Anterior cingulate cortex (tissue), 58 donors: ENCODE data around the gene IPO9.
"Not testable (repeated sequence)": the region's sequence is repeated elsewhere in the genome, so short reads cannot be mapped to it uniquely, and the experiment has no call there.

Experiments used
- DNase-seq, 58 donors: peaks; one replicate each; lab custom pipeline; 2025; lab: John Stamatoyannopoulos, UW

The IPO9 gene

DNA sequence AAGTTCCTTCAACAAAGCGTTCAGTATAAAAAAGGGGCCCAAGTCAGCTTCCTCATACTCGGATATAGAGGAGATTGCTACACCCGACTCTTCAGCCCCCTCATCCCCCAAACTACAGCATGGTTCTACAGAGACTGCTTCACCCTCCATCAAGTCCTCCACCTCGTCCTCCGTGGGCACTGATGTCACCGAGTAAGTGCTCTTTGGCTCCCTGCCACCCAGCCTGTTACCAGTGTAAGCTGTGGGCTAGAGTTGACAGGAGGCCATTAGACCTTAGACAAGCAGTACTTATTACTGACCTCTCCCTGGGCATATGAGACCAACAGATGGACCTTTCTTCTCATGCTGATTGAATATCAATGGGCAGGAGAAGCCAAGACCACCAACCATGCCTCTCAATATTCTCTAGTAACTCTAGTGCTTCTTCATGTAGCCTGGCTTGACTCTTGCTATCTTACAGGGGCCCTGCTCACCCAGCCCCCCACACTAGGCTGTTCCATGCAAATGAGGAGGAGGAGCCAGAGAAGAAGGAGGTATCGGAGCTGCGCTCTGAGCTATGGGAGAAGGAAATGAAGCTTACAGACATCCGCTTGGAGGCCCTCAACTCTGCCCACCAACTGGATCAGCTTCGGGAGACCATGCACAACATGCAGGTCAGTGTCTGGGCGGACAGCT, 20.9 kb upstream of the IPO9 start:
- DNase-seq, result no peak

DNA sequence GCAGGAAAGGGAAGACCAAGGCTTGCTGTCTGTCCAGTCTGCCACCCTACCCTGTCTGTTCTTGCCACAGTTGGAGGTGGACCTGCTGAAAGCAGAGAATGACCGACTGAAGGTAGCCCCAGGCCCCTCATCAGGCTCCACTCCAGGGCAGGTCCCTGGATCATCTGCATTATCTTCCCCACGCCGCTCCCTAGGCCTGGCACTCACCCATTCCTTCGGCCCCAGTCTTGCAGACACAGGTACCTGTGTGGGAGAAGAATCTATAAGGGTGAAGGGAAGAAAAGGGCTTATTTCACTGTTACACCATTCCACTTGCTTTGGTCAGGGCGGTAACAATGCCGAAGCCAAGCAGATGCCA, 20.3 kb upstream of the IPO9 start:
- DNase-seq, result no peak

DNA sequence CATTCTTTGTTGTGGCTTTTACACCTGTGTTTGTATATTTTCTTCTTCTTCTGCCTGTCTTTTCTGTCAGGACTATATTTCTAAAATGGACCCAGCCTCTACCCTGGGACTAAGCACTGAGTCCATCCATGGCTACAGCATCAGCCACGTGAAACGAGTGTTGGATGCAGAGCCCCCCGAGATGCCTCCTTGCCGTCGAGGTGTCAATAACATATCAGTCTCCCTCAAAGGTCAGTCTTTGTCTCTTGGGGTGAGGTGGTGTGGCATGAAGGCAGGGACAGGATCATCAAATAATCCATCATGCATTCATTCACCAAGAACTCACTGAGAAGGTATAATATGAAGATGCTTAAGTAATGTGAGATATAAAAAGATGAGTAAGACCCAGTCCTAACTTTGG, 19.1 kb upstream of the IPO9 start:
- no peak for DNase-seq

DNA sequence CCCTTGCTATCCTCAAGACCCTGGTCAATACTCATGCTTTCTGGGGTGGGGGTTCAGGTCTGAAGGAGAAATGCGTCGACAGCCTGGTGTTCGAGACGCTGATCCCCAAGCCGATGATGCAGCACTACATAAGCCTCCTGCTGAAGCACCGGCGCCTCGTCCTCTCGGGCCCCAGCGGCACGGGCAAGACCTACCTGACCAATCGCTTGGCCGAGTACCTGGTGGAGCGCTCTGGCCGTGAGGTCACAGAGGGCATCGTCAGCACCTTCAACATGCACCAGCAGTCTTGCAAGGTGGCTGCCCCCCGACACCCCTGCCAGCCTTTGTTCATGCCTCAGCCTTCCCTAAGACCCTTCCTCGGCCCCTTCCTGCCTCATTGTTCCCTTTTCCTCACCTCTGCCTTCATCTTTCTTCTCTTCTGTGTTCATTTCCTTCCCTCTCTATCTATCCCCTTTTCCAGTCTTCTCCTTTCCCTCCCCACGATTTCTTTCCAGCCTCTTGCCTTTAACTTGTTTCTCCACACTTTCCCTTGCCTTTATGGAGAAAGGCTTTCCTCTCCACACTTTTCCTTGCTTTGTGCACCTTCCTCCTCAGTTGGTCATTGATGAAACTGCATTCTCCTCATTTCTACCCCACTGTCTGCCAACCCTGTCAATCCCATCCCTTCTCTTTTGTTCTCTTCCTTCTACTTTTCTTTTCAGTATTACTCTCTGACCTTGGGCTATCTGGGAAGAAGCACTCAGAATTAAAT, 18.3 kb upstream of the IPO9 start:
- DNase-seq, result no peak

DNA sequence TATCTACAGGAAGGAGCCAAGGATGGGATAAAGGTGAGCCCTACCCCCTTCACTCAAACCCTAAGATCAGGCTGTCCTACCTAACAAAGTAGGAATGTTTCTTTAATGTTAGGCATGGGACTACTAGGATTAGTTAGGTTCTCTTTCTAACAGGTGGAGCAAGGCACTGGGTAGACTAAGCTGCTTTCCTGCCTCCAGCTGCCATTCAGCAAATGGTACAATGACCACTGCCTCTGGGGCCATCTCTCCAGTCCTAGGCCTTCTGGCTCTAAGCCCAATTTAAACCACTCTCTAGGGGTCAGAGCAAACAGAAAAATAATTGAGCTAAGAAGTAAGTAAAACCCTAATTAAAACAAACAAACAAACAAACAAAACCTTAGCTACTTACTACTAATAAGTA, 15.7 kb upstream of the IPO9 start:
- no peak for DNase-seq

DNA sequence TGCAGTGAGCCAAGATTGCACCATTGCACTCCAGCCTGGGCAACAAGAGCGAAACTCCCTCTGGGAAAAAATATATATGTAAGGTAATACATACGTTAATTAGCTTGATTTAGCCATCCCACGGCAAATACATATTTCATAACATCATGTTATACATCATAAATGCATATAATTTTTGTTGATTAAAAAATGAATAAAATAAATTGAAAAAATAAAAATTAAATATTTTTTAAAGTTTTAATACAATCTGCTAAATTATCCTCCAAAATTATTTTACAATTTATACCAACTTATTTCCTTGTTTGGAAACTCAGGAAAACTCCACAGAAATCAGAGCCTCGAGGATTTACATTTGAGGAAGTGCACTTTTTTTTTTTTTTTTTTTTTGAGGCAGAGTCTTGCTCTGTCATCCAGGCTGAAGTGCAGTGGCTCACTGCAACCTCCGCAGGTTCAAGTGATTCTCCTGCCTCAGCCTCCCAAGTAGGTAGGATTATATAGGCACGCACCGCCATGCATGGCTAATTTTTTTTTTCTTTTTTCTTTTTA, 12.6 kb upstream of the IPO9 start:
- DNase-seq, result no peak

DNA sequence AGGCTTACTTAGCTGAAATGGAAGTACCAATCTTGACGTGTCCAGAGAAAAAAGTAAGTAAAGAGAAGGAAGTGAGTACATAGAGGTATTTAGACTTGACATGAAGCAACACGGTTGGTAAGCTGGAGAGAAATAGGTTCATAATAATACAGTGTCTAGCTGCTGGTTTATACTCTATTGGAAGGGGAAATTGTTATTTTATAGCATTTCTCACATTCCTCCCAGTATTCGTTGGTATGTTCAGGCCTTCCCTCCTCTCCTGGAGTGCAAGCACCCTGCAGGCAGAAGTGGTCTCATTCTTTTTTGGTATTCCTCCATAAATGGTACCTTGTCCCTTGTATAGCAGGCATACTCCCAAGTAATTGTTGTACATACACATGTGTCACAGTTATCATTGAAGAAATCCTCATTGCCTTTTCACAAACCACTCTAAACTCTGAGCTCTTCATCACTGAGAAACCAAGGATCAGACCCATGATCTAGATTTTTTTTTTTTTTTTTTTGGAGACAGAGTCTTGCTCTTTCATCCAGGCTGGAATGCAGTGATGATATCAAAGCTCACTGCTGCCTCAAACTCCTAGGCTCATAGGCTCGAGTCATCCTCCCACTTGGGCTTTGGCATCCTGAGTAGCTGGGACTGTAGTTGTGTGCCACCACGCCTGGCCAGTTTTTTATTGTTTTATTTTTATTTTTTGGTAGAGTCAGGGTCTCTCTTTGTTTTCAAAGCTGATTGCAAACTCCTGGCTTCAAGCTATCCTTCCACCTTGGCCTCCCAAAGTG, 9.8 kb upstream of the IPO9 start:
- DNase-seq, result no peak

DNA sequence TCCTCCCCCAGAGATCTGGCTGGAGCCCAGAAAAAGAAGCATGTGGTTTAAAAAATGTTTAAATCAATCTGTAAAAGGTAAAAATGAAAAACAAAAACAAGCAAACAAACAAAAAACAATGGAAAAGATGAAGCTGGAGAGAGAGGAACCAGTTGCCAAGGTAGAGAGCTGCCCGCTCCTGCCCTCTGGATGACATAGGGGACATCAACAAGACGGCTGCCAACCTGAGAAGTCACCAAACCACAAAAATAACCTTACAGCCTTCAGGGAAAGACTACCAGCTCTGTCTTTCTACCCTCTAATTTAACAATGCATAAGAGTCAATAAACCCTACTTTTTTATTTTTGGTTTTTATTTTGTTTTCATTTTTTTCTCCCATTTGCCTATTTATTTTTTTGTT, 8.5 kb upstream of the IPO9 start:
- no peak for DNase-seq

DNA sequence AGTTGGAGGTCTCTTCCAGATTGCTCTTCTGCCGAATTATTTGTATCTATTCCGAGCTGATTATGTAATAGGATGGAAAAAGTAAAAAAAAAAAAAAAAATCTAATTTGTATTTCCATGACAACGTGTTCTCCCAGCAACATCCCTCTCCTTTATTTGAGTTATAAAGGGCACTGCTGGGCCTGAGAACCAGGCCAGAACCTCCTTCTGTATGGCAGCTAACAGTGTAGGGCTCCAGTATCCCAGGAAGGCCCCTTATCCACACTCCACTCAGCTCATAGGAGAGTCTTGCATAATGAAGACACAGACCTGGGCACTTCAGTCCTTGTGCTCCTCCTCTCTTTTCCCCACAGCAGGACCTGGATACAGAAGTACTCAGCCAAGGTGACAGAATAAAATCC, 3.7 kb upstream of the IPO9 start:
- DNase-seq, result peak in 19 of 58 donors; percentile 7 to 45 (median 17)

DNA sequence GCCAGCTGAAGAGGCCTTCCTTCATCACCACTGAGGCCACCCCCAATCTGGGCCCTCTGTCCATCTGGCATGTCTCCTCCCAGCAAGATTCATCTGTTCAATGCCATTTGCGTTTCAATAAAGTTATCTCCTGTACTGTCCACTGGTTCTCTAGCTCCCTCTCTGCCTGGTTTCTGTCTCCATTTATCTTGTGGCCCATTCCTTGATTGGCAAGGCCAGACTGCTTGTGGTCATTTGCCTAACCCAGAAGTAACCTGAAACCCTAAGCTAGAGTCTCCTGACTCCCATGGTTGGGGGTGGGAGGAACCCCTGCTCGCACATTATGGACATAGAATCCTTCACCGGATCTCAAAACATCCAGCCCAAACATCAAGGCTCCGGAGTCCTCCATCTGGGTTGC, 2.1 kb upstream of the IPO9 start:
- no peak for DNase-seq

DNA sequence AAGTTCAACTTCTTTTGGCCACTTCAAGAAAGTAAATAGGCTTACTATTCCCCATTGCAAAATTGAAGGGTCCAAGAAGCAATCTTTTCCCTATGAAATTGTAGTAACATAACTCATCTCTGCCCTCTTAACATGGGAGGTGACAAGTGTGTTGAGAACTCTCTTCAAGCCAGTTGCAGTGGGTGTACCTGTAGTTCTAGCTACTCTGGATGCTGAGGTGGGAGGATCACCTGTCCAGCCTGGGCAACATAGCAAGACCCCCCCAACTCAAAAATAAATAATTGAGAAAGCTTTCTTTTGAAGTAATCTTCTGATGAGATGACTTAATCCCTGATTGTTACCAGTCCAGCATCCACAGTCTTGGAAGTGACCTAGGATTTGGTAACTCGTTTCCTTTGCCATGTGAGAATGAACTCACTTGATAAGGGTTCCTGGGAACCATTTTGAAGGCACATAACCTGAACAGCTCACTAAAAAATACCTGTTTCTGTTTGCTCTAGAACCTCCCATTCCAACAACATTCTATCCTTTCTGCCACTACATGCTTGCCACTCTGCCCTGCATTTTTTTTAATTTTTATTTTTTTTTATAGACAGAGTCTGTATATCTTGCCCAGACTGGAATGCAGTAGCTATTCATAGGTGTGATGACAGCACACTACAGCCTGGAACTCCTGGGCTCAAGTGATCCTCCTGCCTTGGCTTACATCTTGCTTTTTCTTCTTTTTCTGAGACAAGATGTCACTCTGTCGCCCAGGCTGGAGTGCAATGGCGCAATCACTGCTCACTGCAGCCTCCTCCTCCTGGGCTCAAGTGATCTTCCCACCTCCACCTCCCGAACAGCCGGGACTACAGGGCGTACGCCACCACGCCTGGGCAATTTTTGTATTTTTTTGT, 1.4 kb upstream of the IPO9 start:
- no peak for DNase-seq

DNA sequence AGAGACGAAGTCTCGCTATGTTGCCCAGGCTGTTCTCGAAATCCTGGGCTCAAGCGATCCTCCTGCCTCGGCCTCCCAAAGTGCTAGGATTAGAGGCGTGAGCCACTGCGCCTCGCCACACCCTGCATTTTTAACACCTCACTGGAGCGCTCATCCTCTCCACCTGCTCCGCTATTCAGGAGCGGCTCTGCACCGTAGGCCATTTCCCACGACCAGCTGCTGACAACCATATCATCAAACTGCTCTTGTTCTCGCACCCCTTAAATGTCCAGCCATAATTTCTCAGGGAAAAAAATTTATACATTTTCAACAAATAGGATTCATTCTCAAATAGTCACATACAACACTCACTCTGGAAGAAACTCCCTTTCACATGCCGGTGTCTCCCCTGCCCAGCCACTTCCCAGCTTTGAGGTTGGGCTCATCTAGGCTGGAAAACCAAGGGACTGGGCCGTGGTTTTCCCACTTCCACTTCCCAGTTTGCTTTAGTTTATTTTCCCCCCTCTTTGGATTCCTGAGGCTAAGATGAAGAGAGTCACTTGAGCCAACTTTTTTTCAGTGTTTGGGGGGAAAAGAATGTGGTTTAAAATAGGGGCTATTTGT, 639 bp upstream of the IPO9 start:
- DNase-seq, result no peak

DNA sequence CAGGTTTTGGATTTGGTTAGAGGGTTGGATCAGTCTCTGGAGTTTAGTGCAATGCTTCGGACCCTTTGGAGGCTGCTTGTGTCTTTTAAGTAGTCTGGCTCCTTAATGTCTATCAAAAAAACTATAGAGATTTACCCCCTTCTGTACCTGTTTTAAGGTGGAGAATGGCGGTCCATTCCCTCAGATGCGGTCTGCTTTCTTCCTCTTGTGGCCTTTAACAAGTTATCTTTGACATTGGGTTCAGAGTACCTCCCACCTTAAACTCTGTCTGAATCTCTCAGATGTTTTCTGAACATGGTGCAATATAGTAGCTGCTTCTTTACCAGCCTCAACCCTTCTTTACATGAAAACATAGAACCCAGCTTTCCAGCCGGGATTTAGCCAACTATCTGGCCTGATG, 2.4 kb downstream of the IPO9 start:
- no peak for DNase-seq

DNA sequence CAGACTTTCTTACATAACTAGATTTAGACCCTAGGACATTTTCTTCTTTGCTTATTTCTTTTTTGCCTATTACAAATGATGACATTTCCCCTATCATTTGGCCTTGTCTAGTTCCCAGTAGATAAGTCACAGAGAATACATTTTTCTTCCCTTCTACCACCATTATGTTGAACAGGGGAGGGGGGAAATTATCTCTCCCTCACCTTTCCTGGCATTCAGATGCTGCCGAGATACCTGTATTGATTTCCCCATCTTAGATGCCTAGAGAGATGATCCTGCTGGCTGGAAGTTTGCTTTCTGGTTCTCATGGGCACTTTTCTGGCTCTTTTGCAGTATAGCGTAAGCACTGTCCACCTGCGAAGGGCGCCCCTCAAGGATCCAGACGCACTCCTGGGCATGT, 5.7 kb downstream of the IPO9 start:
- DNase-seq, result no peak

DNA sequence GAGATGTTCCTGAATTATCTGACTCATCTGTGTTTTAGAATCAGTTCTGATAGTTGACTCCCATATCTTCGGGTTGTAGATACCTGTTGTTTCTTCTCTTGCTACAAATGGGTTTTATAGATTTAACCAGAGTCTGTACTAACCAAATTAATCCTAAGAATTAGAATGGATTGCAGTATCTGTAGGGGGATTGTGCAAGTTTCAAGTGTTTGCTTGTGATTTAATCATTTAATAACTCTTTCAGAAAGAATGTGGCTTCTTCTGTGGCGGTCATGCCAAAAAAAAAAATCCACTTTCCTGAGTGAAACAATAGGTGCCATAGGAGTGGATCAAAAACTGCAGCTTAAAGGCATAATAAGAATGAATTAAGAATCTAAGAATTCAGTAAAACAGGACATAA, 9.4 kb downstream of the IPO9 start:
- no peak for DNase-seq

DNA sequence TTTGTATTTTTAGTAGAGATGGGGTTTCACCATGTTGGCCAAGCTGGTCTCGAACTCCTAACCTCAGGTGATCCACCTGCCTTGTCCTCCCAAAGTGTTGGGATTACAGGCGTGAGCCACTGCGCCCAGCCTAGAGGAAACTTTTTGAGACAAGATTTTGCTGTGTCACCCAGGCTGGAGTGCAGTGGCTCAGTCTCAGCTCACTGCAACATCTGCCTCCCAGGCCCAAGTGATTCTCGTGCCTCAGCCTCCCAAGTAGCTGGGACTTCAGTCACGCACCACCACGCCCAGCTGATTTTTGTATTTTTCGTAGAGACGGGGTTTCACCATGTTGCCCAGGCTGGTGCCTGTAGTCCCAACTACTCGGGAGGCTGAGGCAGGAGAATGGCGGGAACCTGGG, 10.1 kb downstream of the IPO9 start:
- DNase-seq, result not testable (repeated sequence)

DNA sequence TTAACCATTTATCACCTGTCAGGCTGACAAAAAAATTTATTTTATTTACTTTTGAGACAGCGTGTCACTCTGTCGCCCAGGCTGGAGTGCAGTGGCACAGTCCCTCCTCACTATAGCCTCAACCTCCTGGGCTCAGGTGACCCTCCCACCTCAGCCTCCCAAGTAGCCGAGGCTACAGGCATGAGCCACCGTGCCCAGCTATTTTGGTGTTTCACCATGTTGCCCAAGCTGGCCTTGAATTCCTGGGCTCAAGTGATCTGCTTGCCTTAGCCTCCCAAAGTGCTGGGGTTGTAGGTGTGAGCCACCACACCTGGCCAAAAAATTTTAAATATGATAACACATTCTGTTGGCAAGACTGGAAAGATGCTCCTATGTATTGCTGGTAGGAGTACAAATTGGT, 11.1 kb downstream of the IPO9 start:
- DNase-seq, result no peak

DNA sequence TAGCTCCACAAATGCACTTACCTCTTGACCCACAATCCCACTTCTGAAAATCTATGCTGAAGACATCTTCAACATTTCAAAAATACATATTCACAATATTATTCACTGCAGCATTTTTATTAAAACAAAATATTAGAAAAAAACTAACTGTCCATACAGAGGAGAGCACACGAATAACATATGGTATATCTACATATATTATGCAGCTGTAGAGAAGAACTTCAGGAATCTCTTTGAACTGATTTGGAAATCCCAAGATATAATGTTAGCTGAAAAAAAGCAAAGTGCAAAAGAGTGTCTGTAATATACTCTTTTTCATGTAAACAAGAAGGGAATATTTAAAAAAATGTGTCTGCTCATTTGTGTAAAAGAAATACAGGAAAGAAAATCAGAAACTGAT, 11.5 kb downstream of the IPO9 start:
- no peak for DNase-seq

DNA sequence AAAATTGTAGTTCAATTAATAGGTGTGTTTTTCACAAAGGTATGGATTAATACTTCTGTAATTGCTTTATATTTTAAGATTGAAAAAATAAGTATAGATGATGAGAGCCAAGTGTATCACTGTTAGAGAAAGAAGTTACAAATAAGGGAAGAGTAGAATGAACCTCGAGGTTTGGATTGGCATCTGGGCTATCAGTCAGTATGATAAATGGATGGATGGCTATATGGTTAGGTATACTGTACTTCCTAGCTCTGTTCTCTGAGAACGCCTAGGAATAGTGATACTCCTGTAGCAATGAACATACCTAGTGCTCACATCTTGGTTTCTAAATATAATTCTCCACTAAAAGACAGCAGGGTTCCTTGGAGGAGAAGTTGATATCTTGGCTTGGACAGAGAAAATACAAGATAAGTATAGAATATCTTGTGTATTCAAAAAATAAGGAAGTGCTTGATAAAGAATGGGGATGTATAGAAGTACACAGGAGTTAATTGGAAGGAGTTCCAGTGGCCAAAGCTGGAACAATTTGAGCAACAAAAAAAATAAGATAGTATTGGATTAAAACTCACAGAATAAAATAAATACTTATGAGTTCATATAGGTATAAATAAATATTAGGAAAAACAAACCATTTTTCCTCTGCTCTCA, 12.4 kb downstream of the IPO9 start:
- DNase-seq, result no peak
